Placental epithelial cell (primary cell): Measurements from ENCODE around the gene ELF1. TPM values are rescaled to one million over a fixed set of nuclear protein-coding genes. Genes with fewer than 3 reads are reported as not detected.

Source experiments
- total RNA-seq: library from RNA; depleted of rRNA; stranded (reverse); fragments of >200 nt; gene quantifications from 2 replicates; pipeline ENCODE4 v1.2.3, GENCODE V29; 2012

The ELF1 gene
- 132 and 141 TPM in 2 replicates for total RNA-seq

GRCh38 chr13:41019011-41019487, at the start of gene ELF1:
TSS of gene ELF1 (minus strand) at chr13:41019316. CDS start at chr13:40982054, 37,262 bp downstream.

GRCh38 chr13:41061075-41061913, 42.2 kb upstream of the ELF1 start, which contains the start of gene WBP4:
TSS of gene WBP4 (plus strand) at chr13:41061509. CDS start at chr13:41061674, 165 bp downstream.

Other genes with a start within 250 kb of the ELF1 start
- 14.9 and 15.8 TPM in 2 replicates for gene MRPS31, start 248.1 kb downstream of the ELF1 start, total RNA-seq
- 13.7 and 23.7 TPM in 2 replicates for gene SLC25A15, start 229.7 kb downstream of the ELF1 start, total RNA-seq
- gene WBP4, start 42.2 kb upstream of the ELF1 start, total RNA-seq = 5.2 and 6.7 TPM in 2 replicates
- gene KBTBD6, start 113.5 kb upstream of the ELF1 start, total RNA-seq = 12.4 and 13.3 TPM in 2 replicates
- gene KBTBD7, start 175.3 kb upstream of the ELF1 start, total RNA-seq = 9.7 and 18.5 TPM in 2 replicates
- 11.0 and 13.0 TPM in 2 replicates for gene MTRF1, start 244.3 kb upstream of the ELF1 start, total RNA-seq